H1 (cell line): ENCODE data around the gene GSK3B. TPM values are rescaled to one million over a fixed set of nuclear protein-coding genes. Genes with fewer than 3 reads are reported as not detected.

ENCODE experiments used
- CTCF ChIA-PET: fragments of 300-600 bp; sonication (Branson Sonifier 250); formaldehyde crosslinking; loops from one replicate; lab custom pipeline; 2021; ENCODE audit not compliant: partially characterized antibody; lab: Charles Lee
- POLR2A ChIA-PET: fragments of 300-600 bp; sonication (Branson Sonifier 250); formaldehyde crosslinking; loops from one replicate; lab custom pipeline; 2021; ENCODE audit warnings: inconsistent platforms; ENCODE audit not compliant: partially characterized antibody; lab: Charles Lee
- DNase-seq, 2 experiments: peaks; one replicate each; pipeline versions ENCODE4 v3.0.0 to v3.0.0-alpha.2; 2010 to 2022; ENCODE audit warnings: low spot score in 2 of 2, low read depth in 1 of 2, mixed read lengths in 1 of 2
- FAIRE-seq: peaks from 2 replicates; lab custom pipeline; 2011; peaks lifted over from hg19 to GRCh38; lab: Jason Lieb, UNC
- H2AFZ ChIP-seq: 2 replicates; pipeline ENCODE4 v1.8.1; 2012; ENCODE audit warnings: low read length, inconsistent platforms
- H2AK5ac ChIP-seq: 2 replicates; pipeline ENCODE4 v1.6.1; 2013; ENCODE audit warnings: low read depth, low read length
- H2BK120ac ChIP-seq: replicated peaks from 2 replicates; pipeline ENCODE3; 2013; ENCODE audit warnings: low read depth, low read length, inconsistent platforms
- H2BK12ac ChIP-seq: 2 replicates; pipeline ENCODE4 v1.6.1; 2013; ENCODE audit warnings: low read depth, low read length
- H2BK15ac ChIP-seq: 2 replicates; pipeline ENCODE4 v1.6.1; 2013; ENCODE audit warnings: low read length
- H2BK20ac ChIP-seq: 2 replicates; pipeline ENCODE4 v1.6.1; 2013; ENCODE audit warnings: low read length
- H2BK5ac ChIP-seq: 2 replicates; pipeline ENCODE4 v1.6.1; 2013; ENCODE audit warnings: low read depth, low read length
- H3K14ac ChIP-seq: 2 replicates; pipeline ENCODE4 v1.6.1; 2013; ENCODE audit warnings: inconsistent platforms; ENCODE audit not compliant: insufficient read length
- H3K18ac ChIP-seq: 2 replicates; pipeline ENCODE4 v1.6.1; 2013; ENCODE audit warnings: low read length; ENCODE audit errors: extremely low read depth
- H3K23ac ChIP-seq: 2 replicates; pipeline ENCODE4 v1.6.1; 2013; ENCODE audit warnings: inconsistent platforms; ENCODE audit not compliant: insufficient read length
- H3K23me2 ChIP-seq: 2 replicates; pipeline ENCODE4 v1.6.1; 2013; ENCODE audit warnings: low read depth, low read length
- H3K27ac ChIP-seq: 2 replicates; pipeline ENCODE4 v1.6.1; 2011; ENCODE audit warnings: low read depth, low read length, inconsistent platforms
- H3K27me3 ChIP-seq, 4 experiments: replicated peaks in 1 of 4; 1 replicate in 1 of 4; 2 replicates in 3 of 4; pipeline versions ENCODE4 v1.6.1 to v1.8.1; 2011 to 2013; ENCODE audit warnings: low read length in 3 of 4, mild to moderate bottlenecking in 3 of 4, inconsistent platforms in 2 of 4, mixed read lengths in 2 of 4, moderate library complexity in 1 of 4; ENCODE audit not compliant: control insufficient read depth in 3 of 4, insufficient read depth in 3 of 4; ENCODE audit errors: extremely low read depth in 1 of 4
- H3K36me3 ChIP-seq, 4 experiments: 2 replicates each; pipeline versions ENCODE4 v1.6.1 to v1.8.1; 2011 to 2013; ENCODE audit warnings: mild to moderate bottlenecking in 4 of 4, low read length in 3 of 4, moderate library complexity in 2 of 4, control low read depth in 1 of 4, inconsistent platforms in 1 of 4; ENCODE audit not compliant: insufficient read depth in 4 of 4, control insufficient read depth in 2 of 4
- H3K4ac ChIP-seq: replicated peaks from 2 replicates; pipeline ENCODE3; 2013; ENCODE audit warnings: low read length, low read depth, mixed read lengths, inconsistent platforms; ENCODE audit not compliant: insufficient read length
- H3K4me1 ChIP-seq, 4 experiments: replicated peaks in 1 of 4; 1 replicate in 1 of 4; 2 replicates in 3 of 4; pipeline versions ENCODE4 v1.6.1 to v1.8.1; 2011 to 2013; ENCODE audit warnings: low read length in 3 of 4, inconsistent platforms in 2 of 4, mixed read lengths in 1 of 4; ENCODE audit not compliant: insufficient read depth in 4 of 4, control insufficient read depth in 3 of 4
- H3K4me2 ChIP-seq, 2 experiments: 2 replicates each; pipeline versions ENCODE4 v1.6.1 to v1.8.1; 2011 to 2013; ENCODE audit warnings: low read depth in 2 of 2, low read length in 2 of 2, control low read depth in 1 of 2, inconsistent platforms in 1 of 2, mild to moderate bottlenecking in 1 of 2; ENCODE audit not compliant: insufficient read depth in 1 of 2
- H3K4me3 ChIP-seq, 4 experiments: fragments of 200-600, 300-600 bp in 1 of 4; sonication (generic), shearing (Covaris generic), sonication (Bioruptor Twin) in 1 of 4; 2 replicates each; pipeline versions ENCODE4 v1.5.1 to v1.8.1; 2011 to 2016; ENCODE audit warnings: low read length in 4 of 4, low read depth in 3 of 4, control low read depth in 2 of 4, inconsistent platforms in 2 of 4, mild to moderate bottlenecking in 2 of 4, mixed read lengths in 1 of 4, moderate library complexity in 1 of 4; ENCODE audit not compliant: insufficient read depth in 2 of 4; ENCODE audit errors: extremely low read depth in 1 of 4
- H3K56ac ChIP-seq: replicated peaks from 2 replicates; pipeline ENCODE3; 2013; ENCODE audit warnings: low read depth, mild to moderate bottlenecking, mixed read lengths, low read length, inconsistent platforms; ENCODE audit not compliant: insufficient read length
- H3K79me1 ChIP-seq: 2 replicates; pipeline ENCODE4 v1.6.1; 2013; ENCODE audit warnings: low read depth, low read length, control low read depth
- H3K79me2 ChIP-seq, 2 experiments: 2 replicates each; pipeline versions ENCODE4 v1.6.1 to v1.8.1; 2012 to 2013; ENCODE audit warnings: low read length in 2 of 2, mild to moderate bottlenecking in 2 of 2, inconsistent platforms in 1 of 2; ENCODE audit not compliant: insufficient read depth in 2 of 2, control insufficient read depth in 1 of 2
- H3K9ac ChIP-seq, 4 experiments: replicated peaks in 1 of 4; 1 replicate in 1 of 4; 2 replicates in 3 of 4; pipeline versions ENCODE4 v1.6.1 to v1.8.1; 2011 to 2013; ENCODE audit warnings: low read depth in 3 of 4, low read length in 3 of 4, control low read depth in 2 of 4, mild to moderate bottlenecking in 2 of 4, moderate library complexity in 2 of 4, inconsistent platforms in 1 of 4; ENCODE audit errors: extremely low read depth in 1 of 4
- H3K9me3 ChIP-seq, 2 experiments: 2 replicates each; pipeline versions ENCODE4 v1.6.1 to v1.8.1; 2012 to 2013; ENCODE audit warnings: mild to moderate bottlenecking in 2 of 2, moderate library complexity in 2 of 2, control low read depth in 1 of 2, inconsistent platforms in 1 of 2, low read depth in 1 of 2, low read length in 1 of 2, mixed read lengths in 1 of 2; ENCODE audit not compliant: insufficient read depth in 2 of 2
- H4K20me1 ChIP-seq, 2 experiments: replicated peaks in 1 of 2; 2 replicates each; pipeline versions ENCODE3 to v1.8.1; 2011 to 2013; ENCODE audit warnings: inconsistent platforms in 2 of 2, low read length in 2 of 2, mild to moderate bottlenecking in 1 of 2; ENCODE audit not compliant: insufficient read depth in 2 of 2, control insufficient read depth in 1 of 2
- H4K5ac ChIP-seq: 2 replicates; pipeline ENCODE4 v1.6.1; 2013; ENCODE audit warnings: low read length, low read depth, mixed read lengths, inconsistent platforms; ENCODE audit not compliant: insufficient read length
- H4K8ac ChIP-seq: 2 replicates; pipeline ENCODE4 v1.8.0; 2013; ENCODE audit warnings: mild to moderate bottlenecking, moderate library complexity, low read length, inconsistent platforms; ENCODE audit not compliant: insufficient read depth; ENCODE audit errors: extremely low read depth
- H4K91ac ChIP-seq: replicated peaks from 2 replicates; pipeline ENCODE3; 2013; ENCODE audit warnings: low read length, mixed read lengths, inconsistent platforms; ENCODE audit not compliant: insufficient read length
- BCL11A ChIP-seq, 2 experiments: IDR thresholded peaks; one replicate each; pipeline ENCODE4 v1.6.1; 2011; ENCODE audit warnings: low read depth in 2 of 2, low read length in 2 of 2, mild to moderate bottlenecking in 2 of 2
- EGR1 ChIP-seq: IDR thresholded peaks from 2 replicates; pipeline ENCODE4 v1.6.1; 2011; ENCODE audit warnings: low read depth, low read length, borderline replicate concordance
- EP300 ChIP-seq, 2 experiments: IDR thresholded peaks; 1 replicate in 1 of 2; 2 replicates in 1 of 2; pipeline ENCODE4 v1.6.1; 2011 to 2012; ENCODE audit warnings: low read depth in 2 of 2, low read length in 2 of 2, mild to moderate bottlenecking in 2 of 2, borderline replicate concordance in 1 of 2, inconsistent platforms in 1 of 2, moderate library complexity in 1 of 2
- FOSL1 ChIP-seq: IDR thresholded peaks from 2 replicates; pipeline ENCODE4 v1.6.1; 2011; ENCODE audit warnings: mild to moderate bottlenecking, low read depth, low read length, moderate library complexity; ENCODE audit not compliant: insufficient read depth
- GABPA ChIP-seq: IDR thresholded peaks from 2 replicates; pipeline ENCODE4 v1.6.1; 2011; ENCODE audit warnings: mild to moderate bottlenecking, low read length, moderate library complexity, borderline replicate concordance; ENCODE audit not compliant: insufficient read depth
- KDM1A ChIP-seq: fragments of 200-600, 300-600 bp; sonication (generic); IDR thresholded peaks from 2 replicates; pipeline ENCODE4 v1.7.1; 2016; ENCODE audit warnings: mild to moderate bottlenecking, low read length, borderline replicate concordance
- RAD21 ChIP-seq, 2 experiments: IDR thresholded peaks in 1 of 2; conservative IDR thresholded peaks in 1 of 2; 2 replicates each; pipeline ENCODE4 v1.6.1; 2011; ENCODE audit warnings: low read depth in 2 of 2, low read length in 2 of 2, improper control_type of control experiment in 1 of 2, inconsistent platforms in 1 of 2, mild to moderate bottlenecking in 1 of 2, moderate library complexity in 1 of 2
- SIN3A ChIP-seq, 2 experiments: IDR thresholded peaks in 1 of 2; conservative IDR thresholded peaks in 1 of 2; 2 replicates each; pipeline ENCODE4 v1.6.1; 2011 to 2012; ENCODE audit warnings: low read length in 2 of 2, improper control_type of control experiment in 1 of 2, low read depth in 1 of 2, mild to moderate bottlenecking in 1 of 2
- SP1 ChIP-seq: IDR thresholded peaks from 2 replicates; pipeline ENCODE4 v1.6.1; 2011; ENCODE audit warnings: low read depth, low read length
- TBP ChIP-seq: IDR thresholded peaks from 2 replicates; pipeline ENCODE4 v1.6.1; 2011; ENCODE audit warnings: low read depth, low read length, improper control_type of control experiment
- YY1 ChIP-seq: IDR thresholded peaks from 2 replicates; pipeline ENCODE4 v1.6.1; 2011; ENCODE audit warnings: low read depth, mild to moderate bottlenecking, low read length
- WGBS, 2 experiments: shearing (Covaris generic) in 1 of 2; methylation state at CpG; one replicate each; pipeline versions ENCODE4 v1.1.6 to v1.1.7; 2013 to 2015; ENCODE audit warnings: low lambda C conversion rate in 2 of 2, mixed read lengths in 2 of 2, inconsistent platforms in 1 of 2, low coverage in 1 of 2, missing lambda C conversion rate in 1 of 2; ENCODE audit not compliant: insufficient replicate concordance in 2 of 2, insufficient coverage in 1 of 2, insufficient read length in 1 of 2; ENCODE audit errors: extremely low coverage in 1 of 2, missing lambda C conversion rate in 1 of 2; 5-methylcytosine and 5-hydroxymethylcytosine counted together
- polyA plus RNA-seq, 7 experiments: library from polyadenylated mRNA; depleted of rRNA in 3 of 7; stranded (reverse) in 5 of 7; unstranded in 2 of 7; fragments of >200 nt in 5 of 7; fragments of 200-250 nt in 2 of 7; gene quantifications; 1 replicate in 5 of 7; 2 replicates in 1 of 7; 4 replicates in 1 of 7; pipeline versions ENCODE4 v1.2.1 to v1.2.3, GENCODE V29; 2011 to 2013; ENCODE audit warnings: missing spikeins in 2 of 7, mixed read lengths in 2 of 7
- total RNA-seq: library from RNA; stranded (reverse); fragmentation: NEBNext Ultra II Directional; extraction: Animal tissue kit (Norgen Biotek cat#: 25700); gene quantifications from 2 replicates; pipeline ENCODE4 v1.2.1, GENCODE V29; 2021
- TF ChIP-seq, protein P1 (sequence below): IDR thresholded peaks from 2 replicates; pipeline ENCODE4 v1.6.1; 2011; ENCODE audit warnings: low read length, improper control_type of control experiment

GSK3B gene
- total and polyA plus RNA-seq, 2 of the 8 experiments (the other 6 are each of a cell fraction or from before 2014, with no cell fraction given): 24.2 to 50.7 TPM

GRCh38 chr3:119871571-119871970, 222.7 kb downstream of the GSK3B start:
- H3K79me2 ChIP-seq: no peaks in the 10 kb centered on the region
- no peak overlapping the region for H4K8ac ChIP-seq
- ChIA-PET POLR2A (no interaction called here), CTCF (interaction anchor here (0.6 kb wide), 1 partner anchor 60 kb away, joined by 3 read pairs; no protein-coding TSS in a partner anchor)
- H2AFZ ChIP-seq: no peak overlapping the region
- no peaks in the 10 kb centered on the region for H3K23me2 ChIP-seq
- TF ChIP-seq GABPA (no peak), RAD21 (IDR thresholded peaks at IDR 0.05 in 1 of 2, conservative IDR thresholded peaks at IDR 0.05 in 1 of 2; ENCODE audit: low read depth in 2 of 2, low read length in 2 of 2) (no peak), EGR1 (no peak), SIN3A (conservative IDR thresholded peaks at IDR 0.05 in 1 of 2, IDR thresholded peaks at IDR 0.05 in 1 of 2; ENCODE audit: low read depth in 1 of 2, low read length in 2 of 2) (no peak), KDM1A (no peak), TBP (no peak), EP300 (IDR thresholded peaks at IDR 0.05; ENCODE audit: borderline replicate concordance in 1 of 2, low read depth in 2 of 2, low read length in 2 of 2) (no peak), YY1 (no peak), SP1 (no peak), BCL11A (IDR thresholded peaks at IDR 0.05; ENCODE audit: low read depth in 2 of 2, low read length in 2 of 2) (no peak), FOSL1 (no peak)
- TF ChIP-seq, protein P1, sequence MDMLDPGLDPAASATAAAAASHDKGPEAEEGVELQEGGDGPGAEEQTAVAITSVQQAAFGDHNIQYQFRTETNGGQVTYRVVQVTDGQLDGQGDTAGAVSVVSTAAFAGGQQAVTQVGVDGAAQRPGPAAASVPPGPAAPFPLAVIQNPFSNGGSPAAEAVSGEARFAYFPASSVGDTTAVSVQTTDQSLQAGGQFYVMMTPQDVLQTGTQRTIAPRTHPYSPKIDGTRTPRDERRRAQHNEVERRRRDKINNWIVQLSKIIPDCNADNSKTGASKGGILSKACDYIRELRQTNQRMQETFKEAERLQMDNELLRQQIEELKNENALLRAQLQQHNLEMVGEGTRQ: no peak
- no peak overlapping the region for H3K4me3 ChIP-seq
- WGBS, 2 experiments: 92% methylated on average over 1 of the region's 1 CpG; no CpG with 5 or more reads in 1 of the 2 experiments
- H3K56ac ChIP-seq: no peak overlapping the region
- no peak overlapping the region for H3K9ac ChIP-seq
- H2BK20ac ChIP-seq: no peak overlapping the region
- H3K4ac ChIP-seq: no peak overlapping the region
- no peak overlapping the region for H3K27ac ChIP-seq
- H3K79me1 ChIP-seq: no peaks in the 10 kb centered on the region
- no peak overlapping the region for H4K5ac ChIP-seq
- no peak overlapping the region for H3K18ac ChIP-seq
- H2BK12ac ChIP-seq: no peak overlapping the region
- H4K91ac ChIP-seq: no peak overlapping the region
- no peaks in the 10 kb centered on the region; a peak in 1 of 8 replicates for H3K36me3 ChIP-seq
- FAIRE-seq: no peak
- H4K20me1 ChIP-seq: no peaks in the 10 kb centered on the region
- no peaks in the 10 kb centered on the region for H3K9me3 ChIP-seq
- H3K14ac ChIP-seq: no peak overlapping the region
- H2BK15ac ChIP-seq: no peak overlapping the region
- no peak for DNase-seq
- H3K4me1 ChIP-seq: peaks cover 0 to 1% (median under 1%) of the 10 kb centered on the region in 4 experiments; a peak in 2 of 7 replicates
- no peak overlapping the region for H2BK120ac ChIP-seq
- no peak overlapping the region for H3K23ac ChIP-seq
- H2BK5ac ChIP-seq: no peak overlapping the region
- no peak overlapping the region for H2AK5ac ChIP-seq
- H3K4me2 ChIP-seq: no peak overlapping the region
- no peaks in the 10 kb centered on the region for H3K27me3 ChIP-seq
